ENCODE data around the gene NOB1.
A peak's percentile ranks its signal among the peaks of the same experiment; 100 is the strongest.
"Not testable (repeated sequence)": the region's sequence is repeated elsewhere in the genome, so short reads cannot be mapped to it uniquely, and the experiment has no call there.

Gene NOB1

DNA sequence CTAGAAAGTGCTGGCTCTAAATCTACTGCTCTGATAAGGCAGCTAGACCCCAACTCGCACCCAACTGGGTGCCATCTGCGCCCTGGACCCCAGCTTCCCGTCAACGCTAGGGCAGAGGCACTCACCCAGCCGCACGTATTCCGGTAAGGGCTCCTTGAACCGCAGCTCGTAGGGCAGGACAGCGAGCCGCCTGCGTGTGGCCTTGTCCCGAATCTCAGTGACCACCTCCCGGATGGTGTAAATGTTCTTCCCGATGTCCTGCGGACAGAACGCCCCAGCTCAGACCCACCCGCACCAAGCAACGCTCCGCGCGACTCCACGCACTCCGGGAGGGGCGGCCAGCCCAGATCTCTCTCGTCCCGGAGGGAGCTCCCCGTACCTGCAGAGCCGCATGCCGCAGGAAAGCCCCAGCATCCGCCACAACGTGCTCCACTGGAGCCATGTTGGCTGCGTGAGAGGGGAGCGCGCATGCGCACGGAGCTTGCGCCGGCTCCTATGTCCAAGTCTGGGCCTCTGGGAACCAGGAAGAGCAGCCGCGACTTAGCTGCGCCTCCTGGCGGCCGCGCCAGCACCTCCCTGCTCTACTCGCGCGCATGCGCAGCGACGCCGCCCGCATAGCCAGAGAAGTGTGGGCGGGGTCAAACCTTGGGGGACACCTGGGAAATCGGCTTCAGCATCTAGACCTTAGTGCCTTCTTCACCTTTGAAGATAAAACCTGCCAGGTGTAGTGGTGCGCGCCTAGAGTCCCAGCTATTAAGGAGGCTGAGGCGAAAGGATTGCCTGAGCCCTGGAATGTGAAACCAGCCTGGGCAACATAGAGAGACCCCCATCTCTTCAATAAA lies at the start of gene NOB1:
NOB1 (minus strand) TSS at position 458 of the 842 bp plus-strand sequence; CDS start at position 442, 16 bp downstream.
- DNase-seq (ENCODE audit: low read depth), result peak; percentile 96

DNA sequence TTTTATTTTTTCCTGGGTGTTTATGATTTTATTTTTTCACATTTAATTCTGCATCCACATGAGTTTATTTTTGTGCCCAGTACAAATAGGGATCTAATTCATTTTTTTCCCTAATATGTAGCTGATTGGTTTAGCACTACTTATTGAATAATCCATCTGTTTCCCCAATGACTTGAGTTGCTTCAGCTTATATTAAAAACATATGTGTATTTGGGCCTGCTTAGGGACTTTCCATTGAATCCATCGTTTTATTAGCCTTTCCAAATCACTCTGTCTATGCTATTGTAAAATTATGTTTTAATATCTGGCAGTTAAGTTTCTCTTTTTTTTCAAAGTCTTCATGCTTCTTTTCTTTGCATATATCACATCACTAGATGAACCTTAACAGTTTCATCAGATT lies 49.6 kb upstream of the NOB1 start:
- no peak for DNase-seq (ENCODE audit: low read depth)

DNA sequence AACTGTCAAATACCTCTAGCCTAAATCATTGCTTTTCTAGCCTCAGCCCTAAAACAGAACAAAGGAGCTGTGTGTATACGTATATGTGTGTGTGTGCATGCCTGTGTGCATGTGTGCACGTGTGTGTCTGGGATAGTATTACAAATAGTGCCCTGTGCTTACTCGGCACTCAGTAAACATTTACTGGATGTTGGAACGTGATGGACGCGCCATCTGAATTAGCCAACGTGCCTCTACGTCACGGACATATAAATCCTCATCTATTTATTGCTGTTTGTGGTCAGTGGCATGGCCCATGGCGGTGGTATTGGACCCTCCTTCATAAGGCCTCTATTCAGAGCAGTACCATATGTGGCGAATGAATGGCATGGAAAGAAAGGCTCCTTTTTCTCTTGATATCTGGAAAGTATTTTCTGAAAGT lies 44.9 kb upstream of the NOB1 start:
- DNase-seq (ENCODE audit: low read depth), result no peak

DNA sequence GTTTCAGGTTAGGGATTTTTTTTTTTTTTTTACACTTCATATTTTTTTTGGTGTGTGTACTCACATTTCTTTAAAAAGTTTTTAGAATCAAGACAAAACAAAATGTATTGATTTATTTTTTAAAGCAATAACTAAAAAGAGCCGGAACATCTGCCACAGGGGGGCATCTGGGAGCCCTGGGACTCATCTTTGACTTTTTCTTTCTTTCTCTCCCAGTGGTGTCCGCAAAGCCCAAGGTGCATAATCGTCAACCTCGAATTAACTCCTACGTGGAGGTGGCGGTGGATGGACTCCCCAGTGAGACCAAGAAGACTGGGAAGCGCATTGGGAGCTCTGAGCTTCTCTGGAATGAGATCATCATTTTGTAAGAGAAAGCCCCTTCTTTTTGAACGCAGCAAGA lies 43.7 kb upstream of the NOB1 start:
- no peak for DNase-seq (ENCODE audit: low read depth)

DNA sequence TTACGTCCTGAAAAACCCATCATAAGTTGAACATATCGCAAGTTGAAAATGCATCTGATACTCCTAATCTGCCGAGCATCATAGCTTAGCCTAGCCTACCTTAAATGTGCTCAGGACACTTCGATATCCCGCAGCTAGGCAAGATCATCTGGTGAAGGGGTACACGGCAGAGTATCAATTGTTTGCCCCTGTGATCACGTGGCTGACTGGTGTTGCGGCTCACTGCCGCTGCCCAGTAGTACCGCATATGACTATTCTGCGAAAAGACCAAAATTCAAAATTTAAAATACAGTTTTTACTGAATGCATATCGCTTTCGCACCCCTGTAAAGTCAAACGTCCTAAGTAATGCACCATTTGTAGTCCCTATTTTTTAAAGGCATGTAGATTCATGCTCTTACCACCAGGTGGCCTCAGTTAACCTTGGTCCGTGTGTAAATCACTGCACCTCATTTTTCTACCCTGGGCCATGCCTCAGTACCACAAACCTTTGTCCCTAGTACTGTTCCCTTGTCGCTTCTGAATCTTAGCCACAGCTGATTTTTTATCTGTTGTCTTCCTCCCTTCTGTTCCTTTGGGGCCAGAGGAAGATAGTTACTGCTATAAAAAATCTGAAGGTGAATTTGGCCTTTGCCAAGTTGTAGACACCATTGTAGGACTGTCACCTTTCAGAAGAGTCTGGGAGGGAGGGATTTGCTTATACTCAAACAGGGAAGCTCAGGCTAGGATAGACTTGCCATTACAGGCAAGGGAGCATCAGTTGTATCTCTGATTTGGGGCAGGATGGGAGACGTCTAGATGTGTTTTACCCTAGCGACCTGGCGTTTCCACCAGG lies 41.8 kb upstream of the NOB1 start:
- DNase-seq (ENCODE audit: low read depth), result peak; percentile 2

DNA sequence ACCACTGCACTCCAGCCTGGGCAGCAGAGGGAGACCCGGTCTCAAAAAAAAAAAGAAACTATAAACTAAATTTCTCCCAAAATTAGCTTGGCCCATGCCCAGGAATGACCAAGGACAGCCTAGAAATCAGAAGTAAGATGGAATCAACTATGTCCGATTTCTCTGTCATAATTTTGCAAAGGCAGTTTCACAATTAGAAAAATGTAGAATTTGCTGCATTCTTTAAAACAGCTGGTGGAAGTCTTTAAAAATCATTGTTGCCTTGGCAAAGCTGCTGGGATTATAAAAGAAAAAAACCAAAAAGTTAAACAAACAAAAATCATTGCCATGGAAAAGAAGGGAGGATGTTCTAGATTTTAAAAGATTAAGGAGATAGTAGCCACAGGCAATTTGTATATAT lies 39.8 kb upstream of the NOB1 start:
- DNase-seq (ENCODE audit: low read depth), result no peak

DNA sequence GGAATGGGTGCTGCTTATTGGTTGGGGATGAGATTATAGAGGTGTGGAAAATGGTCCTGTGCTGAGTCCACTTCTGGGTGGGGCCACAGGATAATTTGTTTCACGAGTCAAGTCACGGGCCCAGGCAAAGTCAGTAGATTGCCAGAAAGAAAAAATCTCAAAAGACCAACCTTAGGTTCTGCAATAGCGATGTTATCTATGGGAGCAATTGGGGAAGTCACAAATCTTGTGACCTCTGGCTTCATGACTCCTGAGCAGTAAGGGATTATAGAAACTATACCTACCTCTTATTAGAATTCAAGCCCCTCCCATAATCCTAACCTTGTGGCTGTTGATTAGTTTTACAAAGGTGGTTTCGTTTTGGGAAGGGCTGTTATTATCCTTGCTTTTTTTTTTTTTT lies 38.8 kb upstream of the NOB1 start:
- no peak for DNase-seq (ENCODE audit: low read depth)

DNA sequence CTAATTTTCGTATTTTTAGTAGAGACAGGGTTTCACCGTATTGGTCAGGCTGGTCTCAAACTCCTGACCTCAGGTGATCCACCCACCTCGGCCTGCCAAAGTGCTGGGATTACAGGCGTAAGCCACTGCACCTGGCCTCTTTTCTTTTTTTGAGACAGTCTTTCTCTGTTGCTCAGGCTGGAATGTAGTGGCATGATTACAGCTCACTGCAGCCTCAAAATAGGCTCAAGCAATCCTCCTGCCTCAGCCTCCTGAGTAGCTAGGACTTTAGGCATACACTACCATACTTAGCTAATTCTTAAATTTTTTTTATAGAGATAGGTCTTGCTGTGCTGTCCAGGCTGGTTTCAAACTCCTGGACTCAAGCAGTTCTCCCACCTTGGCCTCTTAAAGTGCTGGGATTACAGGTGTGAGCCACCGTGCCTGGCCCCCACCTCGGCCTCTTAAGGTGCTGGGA lies 36.7 kb upstream of the NOB1 start:
- DNase-seq (ENCODE audit: low read depth), result not testable (repeated sequence)

DNA sequence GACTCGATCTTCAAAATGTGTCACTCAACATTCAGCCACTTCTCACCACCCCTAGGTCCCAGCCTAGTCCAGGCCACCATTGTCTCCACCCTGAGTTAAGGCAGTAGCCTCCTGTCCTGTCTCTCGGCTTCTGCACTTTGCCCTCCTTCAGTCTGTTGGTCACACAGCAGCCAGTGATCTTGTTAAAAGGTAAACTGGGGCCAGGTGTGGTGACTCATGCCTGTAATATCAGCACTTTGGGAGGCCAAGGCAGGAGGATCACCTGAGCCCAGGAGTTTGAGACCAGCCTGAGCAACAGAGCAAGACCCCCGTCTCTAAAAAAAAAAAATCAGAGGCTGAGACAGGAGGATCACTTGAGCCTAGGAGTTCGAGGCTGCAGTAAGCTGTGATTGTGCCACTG lies 33.2 kb upstream of the NOB1 start:
- DNase-seq (ENCODE audit: low read depth), result no peak

DNA sequence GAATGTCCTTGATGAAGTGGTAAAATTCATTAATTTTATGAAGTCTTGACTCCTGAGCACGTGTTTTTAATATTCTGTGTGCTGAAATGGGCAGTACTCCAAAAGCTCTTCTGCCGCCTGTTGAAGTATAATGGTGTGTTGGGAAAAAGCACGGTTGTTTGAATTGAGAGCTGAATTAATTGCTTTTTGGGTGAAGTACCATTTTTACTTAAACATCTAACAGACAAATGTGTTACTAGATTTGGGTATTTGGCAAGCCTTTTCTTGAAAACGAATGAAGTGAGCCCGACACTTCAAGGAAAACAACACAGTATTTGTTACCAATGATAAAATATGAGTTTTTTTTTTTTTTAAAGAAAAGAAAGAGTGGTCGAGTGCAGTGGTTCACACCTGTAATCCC lies 29.9 kb upstream of the NOB1 start:
- no peak for DNase-seq (ENCODE audit: low read depth)

DNA sequence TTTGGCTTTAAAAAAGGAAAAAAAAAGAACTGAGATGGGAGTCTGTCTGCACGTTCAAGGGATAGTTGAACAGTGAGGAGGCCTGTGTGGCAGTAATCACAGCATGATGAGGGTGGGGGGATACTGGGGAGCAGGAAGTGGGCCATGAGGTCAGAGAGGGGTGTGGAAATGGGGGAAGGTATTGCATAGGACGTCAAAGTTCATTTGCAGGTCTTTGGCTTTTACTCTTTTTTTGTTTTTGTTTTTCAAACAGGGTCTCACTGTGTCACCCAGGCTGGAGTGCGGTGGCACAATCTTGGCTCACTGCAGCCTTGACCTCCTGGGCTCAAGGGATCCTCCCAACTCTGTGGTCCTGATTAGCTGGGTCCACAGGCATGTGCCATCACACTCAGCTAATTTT lies 26.4 kb upstream of the NOB1 start:
- DNase-seq (ENCODE audit: low read depth), result no peak

DNA sequence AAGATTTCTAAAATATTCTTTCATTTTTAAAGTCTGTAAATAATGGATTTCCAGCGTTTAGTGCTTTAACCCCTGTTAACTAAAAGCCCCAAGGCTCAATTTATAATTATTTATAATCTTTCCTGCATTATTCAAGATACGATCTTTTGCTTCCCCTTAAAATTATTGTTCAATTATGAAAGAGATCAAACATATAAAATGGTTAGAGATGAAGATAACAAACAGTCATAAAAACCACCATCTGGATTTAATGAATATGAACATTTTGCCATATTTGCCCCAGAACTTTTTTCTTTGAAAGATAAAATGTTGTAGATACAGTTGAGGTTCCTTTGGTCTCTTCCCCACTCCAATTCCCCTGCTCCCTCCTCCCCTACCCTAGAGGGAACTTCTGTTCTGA lies 25.0 kb upstream of the NOB1 start:
- no peak for DNase-seq (ENCODE audit: low read depth)

DNA sequence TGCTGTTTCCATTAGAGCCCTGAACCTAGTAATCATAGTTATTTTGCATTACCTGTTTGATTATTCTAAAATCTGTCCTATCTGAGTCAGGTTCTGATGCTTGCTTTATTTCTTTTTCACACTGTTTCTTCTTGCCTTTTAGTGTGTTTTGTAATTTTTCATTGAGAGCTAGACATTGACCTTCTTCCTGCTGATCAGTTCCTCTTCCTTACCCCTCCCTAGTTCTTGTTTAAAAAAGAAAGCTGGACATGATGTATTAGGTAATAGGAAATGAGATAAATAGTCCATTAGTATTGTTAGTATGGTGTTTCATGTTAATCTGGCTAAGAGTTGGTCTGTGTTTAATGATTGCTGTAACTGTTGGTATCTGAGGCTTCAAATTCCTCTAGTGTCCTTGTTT lies 20.8 kb upstream of the NOB1 start:
- DNase-seq (ENCODE audit: low read depth), result no peak

DNA sequence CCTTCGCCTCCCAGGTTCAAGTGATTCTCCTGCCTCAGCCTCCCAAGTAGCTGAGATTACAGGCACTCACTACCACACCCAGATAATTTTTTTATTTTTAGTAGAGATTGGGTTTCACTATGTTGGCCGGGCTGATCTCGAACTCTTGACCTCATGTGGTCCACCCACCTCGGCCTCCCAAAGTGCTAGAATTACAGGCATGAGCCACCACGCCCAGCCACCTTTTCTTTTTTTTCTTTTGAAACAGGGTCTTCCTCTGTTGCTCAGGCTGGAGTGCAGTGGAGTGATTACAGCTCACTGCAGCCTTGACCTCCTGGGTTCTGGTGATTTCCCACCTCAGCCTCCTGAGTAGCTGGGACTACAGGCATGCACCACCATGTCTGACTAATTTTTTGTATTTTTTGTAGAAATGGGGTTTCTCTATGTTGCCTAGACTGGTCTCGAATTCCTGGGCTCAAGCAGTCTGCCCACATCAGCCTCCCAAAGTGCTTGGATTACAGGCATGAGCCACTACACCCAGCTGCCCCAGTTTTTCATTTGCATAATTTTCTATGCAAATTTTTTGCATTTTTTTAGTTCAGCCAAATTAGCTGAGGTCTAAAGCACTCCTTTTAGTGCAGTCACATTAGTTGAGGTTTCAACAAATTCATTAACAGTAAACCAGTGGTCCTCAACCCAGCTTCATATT lies 18.7 kb upstream of the NOB1 start:
- no peak for DNase-seq (ENCODE audit: low read depth)

DNA sequence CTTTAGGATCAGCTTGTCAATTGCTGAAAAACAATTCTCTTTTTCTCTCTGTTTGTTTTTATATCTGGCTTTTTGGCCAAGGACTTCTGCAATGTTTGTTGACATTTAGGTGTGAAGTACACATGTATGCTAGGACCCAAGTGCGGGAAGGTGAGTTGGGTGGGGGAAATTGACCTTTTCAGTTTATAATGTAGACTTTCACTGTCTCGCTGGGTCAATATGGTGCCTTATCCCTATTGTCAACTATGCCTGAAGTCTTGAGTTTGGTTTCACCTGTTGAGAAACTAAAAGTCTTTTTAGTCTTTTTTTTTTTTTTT lies 16.9 kb upstream of the NOB1 start:
- DNase-seq (ENCODE audit: low read depth), result no peak

DNA sequence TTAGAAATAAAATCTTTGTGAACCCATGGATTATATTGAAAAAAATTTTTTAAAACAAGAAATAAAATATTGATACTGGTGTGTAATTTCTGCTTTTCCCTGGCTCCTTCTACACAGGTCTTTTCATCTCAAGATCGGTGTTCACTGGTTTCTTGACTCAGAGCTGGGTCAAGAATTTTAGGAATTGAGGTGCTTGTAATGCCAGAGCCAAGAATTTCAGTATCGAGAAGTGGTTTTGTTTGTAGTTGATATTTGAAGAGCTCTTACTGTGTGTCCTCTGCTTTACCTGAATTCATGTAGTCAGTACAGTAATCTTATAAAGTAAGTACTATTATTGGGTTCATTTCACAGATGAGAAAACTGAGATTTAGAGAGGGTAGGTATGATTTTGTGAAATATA lies 14.7 kb upstream of the NOB1 start:
- DNase-seq (ENCODE audit: low read depth), result no peak

DNA sequence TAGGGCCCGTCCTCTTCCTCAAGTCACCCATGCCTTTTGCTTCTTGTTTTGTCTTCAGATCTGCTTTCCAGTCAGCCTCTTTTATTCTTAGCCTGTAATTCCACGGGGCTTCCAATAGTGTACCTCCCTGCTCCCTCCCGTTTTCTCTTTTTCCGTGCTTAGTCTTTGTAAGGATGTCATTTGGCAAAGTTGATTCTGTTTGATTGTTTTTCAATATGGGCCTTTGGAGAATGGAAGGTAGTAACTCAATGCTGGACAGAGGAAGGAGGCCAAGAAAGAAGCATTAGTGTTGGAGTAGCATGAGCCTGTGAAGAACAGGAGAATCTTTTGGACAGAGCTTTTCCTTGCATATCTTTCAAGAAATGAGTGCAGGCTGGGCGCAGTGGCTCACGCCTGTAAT lies 13.9 kb upstream of the NOB1 start:
- no peak for DNase-seq (ENCODE audit: low read depth)

DNA sequence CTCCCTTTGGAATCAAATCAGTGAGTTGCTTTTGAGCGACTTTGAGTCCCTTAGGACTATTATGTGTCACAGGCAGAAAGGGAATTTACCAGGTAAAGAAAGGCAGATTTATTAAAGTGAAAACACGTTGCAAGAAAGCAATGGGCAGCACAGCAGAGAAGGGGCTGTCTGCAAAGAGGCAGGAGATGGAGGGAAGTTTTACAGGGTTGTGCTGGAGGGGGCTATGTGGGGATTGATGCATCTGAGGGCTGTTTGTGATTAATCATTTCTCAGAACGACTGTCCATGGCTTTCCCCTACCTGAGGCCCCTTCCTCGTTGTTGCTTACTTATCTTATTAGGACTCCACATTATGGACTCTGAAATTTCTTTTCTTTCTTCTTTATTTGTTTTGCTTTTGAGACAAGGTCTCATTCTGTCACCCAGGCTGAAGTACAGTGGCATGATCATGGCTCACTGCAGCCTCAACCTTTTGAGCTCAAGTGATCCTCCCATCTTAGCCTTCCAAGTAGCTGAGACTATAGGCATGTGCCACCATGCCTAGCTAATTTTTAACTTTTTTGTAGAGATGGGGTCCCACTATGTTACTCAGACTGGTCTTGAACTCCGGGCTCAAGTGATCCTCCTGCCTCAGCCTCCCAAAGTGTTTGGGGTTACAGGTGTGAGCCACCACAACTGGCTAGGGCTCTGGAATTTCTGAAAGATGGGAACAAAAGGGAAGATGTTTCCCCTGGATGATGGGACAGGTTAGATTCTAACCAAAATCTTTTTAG lies 12.9 kb upstream of the NOB1 start:
- DNase-seq (ENCODE audit: low read depth), result no peak

DNA sequence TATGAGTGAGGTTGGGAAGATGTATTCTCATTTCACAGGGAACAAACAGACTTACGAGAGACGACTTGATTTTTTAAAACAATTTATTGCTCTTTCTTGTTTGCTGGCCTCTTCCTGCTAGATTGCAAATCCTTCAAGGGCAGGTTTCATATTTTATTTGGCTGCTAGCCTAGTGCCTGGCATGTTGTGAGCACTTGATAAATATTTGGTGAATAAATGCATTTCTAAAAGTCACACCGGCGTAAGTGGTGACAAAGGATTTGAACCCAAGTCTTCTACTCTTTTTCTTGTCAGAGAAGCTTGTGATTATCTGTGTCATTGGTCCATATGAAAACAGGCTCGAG lies 8.8 kb upstream of the NOB1 start:
- DNase-seq (ENCODE audit: low read depth), result no peak

DNA sequence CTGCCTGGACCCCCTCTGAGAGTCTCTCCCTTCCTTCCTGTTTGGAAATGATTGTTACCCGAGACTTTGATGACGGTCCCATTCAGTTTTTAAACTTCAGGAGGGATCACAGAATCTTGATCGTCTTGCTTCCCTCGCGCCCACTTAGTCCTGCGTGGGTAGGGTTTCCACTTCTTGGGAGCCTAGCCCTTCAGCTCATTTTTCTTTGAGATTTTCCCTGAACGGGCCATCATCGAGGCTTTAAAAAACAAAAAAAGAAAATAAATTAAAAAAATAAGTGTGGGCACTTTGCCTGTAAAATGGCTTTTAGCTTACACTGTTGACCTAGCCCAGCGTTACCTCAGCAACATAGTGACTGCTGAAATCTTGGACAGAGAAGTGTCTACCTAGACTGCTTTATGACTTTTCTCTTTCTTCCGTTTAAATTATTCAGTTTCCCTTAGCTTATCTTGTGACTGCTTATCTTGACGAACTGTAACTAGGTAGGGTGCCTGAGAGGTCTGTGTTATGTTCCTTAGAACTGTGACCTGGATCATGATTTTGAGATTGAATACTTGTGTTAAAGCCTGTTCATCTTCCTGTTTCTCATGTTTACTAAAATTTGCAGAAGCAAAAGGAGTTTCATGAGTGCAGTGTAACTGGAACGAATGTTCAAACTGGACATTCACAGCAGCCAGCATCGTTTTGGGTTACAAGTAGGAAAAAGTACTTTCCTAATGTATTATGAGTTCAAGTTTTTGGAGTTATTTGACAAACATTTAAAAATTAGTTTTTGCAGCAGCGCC lies 8.3 kb upstream of the NOB1 start:
- peak; percentile 6 for DNase-seq (ENCODE audit: low read depth)
